GM20431 (cell line): ENCODE measurements around the gene SAMD11.

ENCODE experiments used
- in situ Hi-C: fragments of 300-500 bp; cut with MseI, MboI; formaldehyde crosslinking; loops from one replicate; pipeline ENCODE4 v1.15.0; 2020; ENCODE audit warnings: low sequenced_read_pairs; ENCODE audit not compliant: unreplicated experiment

SAMD11 gene

GRCh38 chr1:929712-930632 is 6.2 kb downstream of the SAMD11 start:
- in situ Hi-C loops, result no loop called here

GRCh38 chr1:930633-931138 is 7.0 kb downstream of the SAMD11 start:
- in situ Hi-C loops, result no loop called here

- in situ Hi-C loops, result no loop called here
These were observed 7.9 kb downstream of the SAMD11 start for GRCh38 chr1:931380-932172.

- in situ Hi-C loops, result no loop called here
These were observed 8.4 kb downstream of the SAMD11 start for GRCh38 chr1:932173-932510.

GRCh38 chr1:932776-933602 is 9.3 kb downstream of the SAMD11 start:
- in situ Hi-C loops, result no loop called here

GRCh38 chr1:933603-933940 is 9.8 kb downstream of the SAMD11 start:
- in situ Hi-C loops, result no loop called here

- in situ Hi-C loops, result no loop called here
These were observed 11.4 kb downstream of the SAMD11 start for GRCh38 chr1:934991-935750.

GRCh38 chr1:935751-936231 is 12.1 kb downstream of the SAMD11 start:
- in situ Hi-C loops, result no loop called here

GRCh38 chr1:936348-937264 is 12.9 kb downstream of the SAMD11 start:
- in situ Hi-C loops, result no loop called here

GRCh38 chr1:937521-937920 is 13.8 kb downstream of the SAMD11 start:
- in situ Hi-C loops, result no loop called here

- in situ Hi-C loops, result no loop called here
These were observed 14.5 kb downstream of the SAMD11 start for GRCh38 chr1:938088-938683.

- in situ Hi-C loops, result no loop called here
These were observed 15.2 kb downstream of the SAMD11 start for GRCh38 chr1:938711-939489.

- in situ Hi-C loops, result no loop called here
These were observed 15.9 kb downstream of the SAMD11 start for GRCh38 chr1:939511-940106.

GRCh38 chr1:940107-941014 is 16.6 kb downstream of the SAMD11 start:
- in situ Hi-C loops, result no loop called here

GRCh38 chr1:941015-941587 is 17.4 kb downstream of the SAMD11 start:
- in situ Hi-C loops, result no loop called here
